ENCODE results near the gene DUSP7.

- TF ChIP-seq TRIM28 (IDR thresholded peaks at IDR 0.05) (no peak), REST (IDR thresholded peaks at IDR 0.05; ENCODE audit: borderline replicate concordance) (no peak), REST (CRISPR knock-in tag; IDR thresholded peaks at IDR 0.05; ENCODE audit: low read depth) (no peak), POLR3G (IDR thresholded peaks at IDR 0.05; ENCODE audit: extremely low read depth, insufficient read length, insufficient replicate concordance) (no peak), TCF3 (CRISPR knock-in tag; IDR thresholded peaks at IDR 0.05) (no peak), BRCA1 (IDR thresholded peaks at IDR 0.05) (no peak), BRCA1 (CRISPR knock-in tag; IDR thresholded peaks at IDR 0.05) (no peak), BRF2 (IDR thresholded peaks at IDR 0.05; ENCODE audit: borderline replicate concordance, insufficient read depth, insufficient read length) (no peak)
These were observed 19.5 kb downstream of the DUSP7 start for GRCh38 chr3:52036829-52037228.
